ENCODE measurements around the gene RALGAPA2. TPM values are rescaled to one million over a fixed set of nuclear protein-coding genes. Genes with fewer than 3 reads are reported as not detected.

Gene RALGAPA2
- polyA plus RNA-seq, 1 of the 3 experiments (the other 2 are of a cell fraction) = 1.0 TPM

GRCh38 chr20:20530428-20531151 is 181.9 kb downstream of the RALGAPA2 start:
- Histone ChIP-seq H3K27me3 (ENCODE audit: insufficient read depth) (no peaks in the 10 kb centered on the region), H3K9ac (no peak overlapping the region), H3K27ac (ENCODE audit: low read depth in 2 of 2, low read length in 1 of 2) (no peak overlapping the region), H4K20me1 (ENCODE audit: insufficient read depth) (no peaks in the 10 kb centered on the region), H3K9me2 (no peaks in the 10 kb centered on the region), H3K9me3 (no peaks in the 10 kb centered on the region), H3K4me3 (ENCODE audit: low read depth in 2 of 2, low read length in 1 of 2) (no peak overlapping the region), H3K79me2 (ENCODE audit: insufficient read depth) (no peaks in the 10 kb centered on the region), H3F3A (replicated peaks; ENCODE audit: insufficient read depth) (no peaks in the 10 kb centered on the region), H3K4me1 (ENCODE audit: control insufficient read depth in 1 of 2, insufficient read depth in 2 of 2, low read depth in 1 of 2, low read length in 1 of 2) (no peaks in the 10 kb centered on the region), H2AFZ (ENCODE audit: low read depth) (no peak overlapping the region), H3K36me3 (replicated peaks in 1 of 2; ENCODE audit: control insufficient read depth in 1 of 2, insufficient read depth in 2 of 2, low read length in 1 of 2) (no peaks in the 10 kb centered on the region), H3K4me2 (no peak overlapping the region)
- DNase-seq = no peak
- 83% methylated on average over 7 of the region's 7 CpGs for WGBS (ENCODE audit: low lambda C conversion rate)
- CTCF ChIA-PET = no interaction called here
- POLR2A ChIA-PET = no interaction called here
- no peak for TF ChIP-seq USF1 (IDR thresholded peaks at IDR 0.05; ENCODE audit: borderline replicate concordance, low read depth)
- TF ChIP-seq SMC3 (IDR thresholded peaks at IDR 0.05; ENCODE audit: low read depth, low read length) = no peak
- no peak for TF ChIP-seq CHD2 (IDR thresholded peaks at IDR 0.05; ENCODE audit: low read length, partially characterized antibody)

GRCh38 chr20:20529597-20529996 is 182.8 kb downstream of the RALGAPA2 start:
- TF ChIP-seq SMC3 (IDR thresholded peaks at IDR 0.05; ENCODE audit: low read depth, low read length) (no peak), RCOR1 (IDR thresholded peaks at IDR 0.05; ENCODE audit: low read length) (no peak), MAX (IDR thresholded peaks at IDR 0.05; ENCODE audit: low read depth) (no peak), NRF1 (IDR thresholded peaks at IDR 0.05; ENCODE audit: low read depth, low read length) (no peak), IRF3 (IDR thresholded peaks at IDR 0.05; ENCODE audit: low read depth, low read length) (no peak), EP300 (IDR thresholded peaks at IDR 0.05; ENCODE audit: borderline replicate concordance in 1 of 2, low read depth in 1 of 2, low read length in 1 of 2) (no peak), CTCF (IDR thresholded peaks at IDR 0.05) (no peak)
- Histone ChIP-seq H3F3A (replicated peaks; ENCODE audit: insufficient read depth) (no peaks in the 10 kb centered on the region), H3K9me3 (no peaks in the 10 kb centered on the region), H3K36me3 (replicated peaks in 1 of 2; ENCODE audit: control insufficient read depth in 1 of 2, insufficient read depth in 2 of 2, low read length in 1 of 2) (no peaks in the 10 kb centered on the region), H3K79me2 (ENCODE audit: insufficient read depth) (no peaks in the 10 kb centered on the region), H3K4me3 (ENCODE audit: low read depth in 2 of 2, low read length in 1 of 2) (no peak overlapping the region), H3K9me2 (no peaks in the 10 kb centered on the region), H3K27ac (ENCODE audit: low read depth in 2 of 2, low read length in 1 of 2) (no peak overlapping the region), H3K4me1 (ENCODE audit: control insufficient read depth in 1 of 2, insufficient read depth in 2 of 2, low read depth in 1 of 2, low read length in 1 of 2) (no peaks in the 10 kb centered on the region), H4K20me1 (ENCODE audit: insufficient read depth) (no peaks in the 10 kb centered on the region), H2AFZ (ENCODE audit: low read depth) (no peak overlapping the region), H3K9ac (no peak overlapping the region), H3K27me3 (ENCODE audit: insufficient read depth) (no peaks in the 10 kb centered on the region), H3K4me2 (no peak overlapping the region)
- WGBS (ENCODE audit: low lambda C conversion rate) = 83% methylated on average over 4 of the region's 4 CpGs
- ChIA-PET POLR2A (no interaction called here), CTCF (no interaction called here)
- no peak for DNase-seq
